GM10847 (cell line): ENCODE measurements around the gene DDOST.

Experiments
- POLR2A ChIP-seq: IDR thresholded peaks from 2 replicates; pipeline ENCODE4 v1.6.1; 2011; ENCODE audit not compliant: insufficient read length; ENCODE audit errors: extremely low read depth

Gene DDOST

DNA sequence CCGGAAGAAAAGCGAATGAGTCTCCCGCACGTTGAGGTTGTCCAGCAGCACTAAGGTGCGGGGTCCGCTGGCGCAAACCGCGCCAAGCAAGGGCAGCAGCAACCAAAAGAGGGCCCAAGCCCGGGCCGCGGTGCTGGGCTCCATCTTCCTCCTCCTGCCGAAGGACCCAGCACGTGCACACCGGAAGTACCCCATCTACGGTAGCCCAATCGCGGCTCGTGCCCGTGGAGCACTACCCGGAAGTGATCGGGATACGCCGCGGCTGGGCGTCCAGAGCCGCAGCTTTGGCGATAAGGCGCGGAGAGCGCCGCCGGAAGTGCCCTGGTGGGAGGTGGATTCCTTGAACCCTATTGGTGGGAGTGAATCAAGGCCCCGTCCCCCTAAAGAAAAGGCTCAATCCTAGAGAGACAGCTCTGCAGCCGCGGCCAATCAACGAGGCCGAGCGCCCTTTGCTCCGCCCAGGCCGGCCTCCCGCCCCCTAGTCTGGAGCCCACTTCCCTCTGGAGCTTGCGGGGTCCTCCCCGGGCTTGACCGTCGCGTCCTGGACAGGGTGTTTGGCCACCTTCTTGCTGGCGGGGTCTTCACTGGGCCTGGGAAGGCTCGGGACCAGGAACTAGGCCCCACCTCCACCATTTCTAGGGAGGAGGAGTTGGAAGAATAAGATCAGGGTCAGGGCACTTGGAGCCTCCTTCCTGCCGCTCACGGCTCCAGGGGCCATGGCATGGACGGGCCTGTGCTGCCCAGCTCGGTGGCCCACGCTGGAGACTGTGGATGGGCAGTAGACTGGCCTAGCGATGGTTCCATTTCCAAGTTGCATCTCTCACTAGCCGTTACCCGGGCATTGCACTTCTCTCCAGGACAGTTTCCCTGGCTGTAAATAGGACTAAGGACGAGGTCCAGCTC is at the start of gene DDOST:
TSS of gene DDOST (minus strand) at position 163 of the 903 bp plus-strand sequence. CDS start at position 144, 19 bp downstream.
- TF ChIP-seq POLR2A, result peak; percentile 64

DNA sequence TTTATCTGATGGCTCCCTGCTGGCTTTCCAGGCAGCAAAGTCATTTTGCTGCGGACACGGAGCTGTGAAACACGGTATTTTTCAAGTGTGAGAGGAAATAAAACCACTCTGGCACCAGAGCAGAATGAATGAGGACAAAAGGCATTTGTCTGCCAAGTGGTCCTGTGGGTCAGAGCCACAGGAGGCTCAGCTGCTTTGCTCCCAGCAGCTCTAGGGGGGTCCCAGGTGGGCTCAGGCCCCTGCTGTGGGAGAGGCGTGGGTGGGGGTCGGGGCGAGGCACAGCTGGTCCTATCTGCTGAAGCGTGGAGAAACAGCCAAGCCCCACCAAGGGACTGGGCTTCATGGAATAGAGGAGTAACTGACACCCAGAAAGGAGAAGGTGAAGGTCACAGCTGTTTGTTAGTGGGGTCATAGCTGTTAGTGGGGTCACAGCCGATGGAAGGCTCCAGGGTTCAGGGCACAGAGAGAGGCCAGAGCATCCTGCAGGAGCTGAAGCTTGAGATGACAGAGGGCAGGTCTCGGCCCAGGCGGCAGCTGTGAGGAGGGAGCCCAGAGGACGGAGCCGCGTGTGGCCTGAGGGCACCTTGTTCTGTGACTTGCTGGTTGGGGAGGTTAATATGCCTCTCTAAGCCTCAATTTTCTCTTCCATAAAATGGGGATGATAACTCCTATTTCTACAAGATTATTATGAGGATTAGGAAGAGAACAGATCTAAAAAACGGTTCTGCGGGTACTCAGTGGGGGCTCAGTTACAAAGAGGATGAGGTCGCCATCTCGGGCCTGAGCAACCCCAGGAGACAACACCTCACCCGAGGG is 49.5 kb upstream of the DDOST start:
- no peak for TF ChIP-seq POLR2A

DNA sequence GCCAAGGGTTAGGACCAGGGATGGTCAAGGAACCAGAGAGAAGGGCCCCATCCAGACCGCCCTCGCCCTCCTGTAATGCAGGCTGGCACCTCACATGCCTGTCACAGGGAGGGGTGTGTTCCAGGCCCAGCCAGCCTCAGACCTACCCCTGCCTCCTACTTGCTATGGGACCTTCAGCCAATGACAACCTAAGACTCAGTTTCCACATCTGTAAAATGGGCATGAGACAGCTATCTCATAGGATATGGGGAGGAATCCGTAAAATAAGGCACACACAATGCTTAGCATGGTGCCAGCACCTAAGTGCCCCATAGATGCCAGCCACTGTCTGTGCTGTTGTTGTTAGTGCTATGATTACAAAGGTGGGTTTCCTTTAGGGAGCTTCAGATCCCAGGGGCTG is 48.7 kb upstream of the DDOST start:
- no peak for TF ChIP-seq POLR2A

DNA sequence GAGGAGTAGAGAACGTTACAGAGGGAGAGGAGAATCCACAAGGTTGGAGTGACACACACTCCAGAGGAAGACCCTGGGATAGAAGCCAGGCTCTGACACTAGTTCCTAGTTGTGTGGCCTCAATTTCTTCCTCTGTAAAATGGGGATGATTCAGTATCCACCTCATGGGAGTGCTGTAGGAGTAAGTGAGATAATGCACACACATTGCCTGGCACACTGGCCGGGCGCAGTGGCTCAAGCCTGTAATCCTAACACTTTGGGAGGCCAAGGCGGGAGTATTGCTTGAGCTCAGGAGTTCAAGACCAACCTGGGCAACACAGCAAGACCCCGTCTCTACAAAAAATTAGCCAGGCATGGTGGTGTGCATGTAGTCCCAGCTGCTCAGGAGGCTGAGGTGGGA is 47.7 kb upstream of the DDOST start:
- no peak for TF ChIP-seq POLR2A

DNA sequence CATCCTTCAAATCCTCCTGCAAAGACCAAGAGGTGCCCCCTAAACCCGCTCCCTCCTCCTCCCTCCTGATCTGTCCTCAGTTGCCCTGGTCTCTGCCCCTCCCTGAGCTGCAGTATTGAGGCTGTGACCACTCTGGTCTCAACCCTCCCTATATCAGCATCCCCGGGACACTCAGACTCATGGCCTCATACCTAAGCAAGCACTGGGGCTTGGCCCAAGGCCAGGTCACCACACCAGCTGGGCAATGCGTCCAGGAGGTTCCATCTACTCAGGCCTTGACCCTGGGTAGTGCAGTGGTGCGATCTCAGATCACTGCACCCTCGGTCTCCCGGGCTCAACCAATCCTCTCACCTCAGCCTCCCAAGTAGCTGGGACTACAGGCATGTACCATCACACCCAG is 46.9 kb upstream of the DDOST start:
- TF ChIP-seq POLR2A, result no peak

DNA sequence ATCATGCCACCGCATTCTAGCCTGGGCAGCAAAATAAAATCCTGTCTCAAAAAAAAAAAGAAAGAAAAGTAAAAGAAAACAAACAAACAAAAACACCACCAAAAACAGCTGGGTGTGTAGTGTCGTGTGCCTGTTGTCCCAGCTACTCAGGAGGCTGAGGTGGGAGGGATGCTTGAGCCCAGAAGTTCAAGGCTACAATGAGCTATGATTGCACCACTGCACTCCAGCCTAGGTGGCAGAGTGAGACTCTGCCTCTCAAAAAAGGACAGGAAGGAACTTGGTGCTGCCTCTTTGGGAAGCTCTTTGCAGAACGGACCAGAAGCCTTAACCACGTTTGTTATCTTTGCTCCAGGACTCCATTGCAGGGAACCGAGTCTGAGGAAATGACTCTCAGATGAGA is 45.7 kb upstream of the DDOST start:
- TF ChIP-seq POLR2A, result no peak

DNA sequence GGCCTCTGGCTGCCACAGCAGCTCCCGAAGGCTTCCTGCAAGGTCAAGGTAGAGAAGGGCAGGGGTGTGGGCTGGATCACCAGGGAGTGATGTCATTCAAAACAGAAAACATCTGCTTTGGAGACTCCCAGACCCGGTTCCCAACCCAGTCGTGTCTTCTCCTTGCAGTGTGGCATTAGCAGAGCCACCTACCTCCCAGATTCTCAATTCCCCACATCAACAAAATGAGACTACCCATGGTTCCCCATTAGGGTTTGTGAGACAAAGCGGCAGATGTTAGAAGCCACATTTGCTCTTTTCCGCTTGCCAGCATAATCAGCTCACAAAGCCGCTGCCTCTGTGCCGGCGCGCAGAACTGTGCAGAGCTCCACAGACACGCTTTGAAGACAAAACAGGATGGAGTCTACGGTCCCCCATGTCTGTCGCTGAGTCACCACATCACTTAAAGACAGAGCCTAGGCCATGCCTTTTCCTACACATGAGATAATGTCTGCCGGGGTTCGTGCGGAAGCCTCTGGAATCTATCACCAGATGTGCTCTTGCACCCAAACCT is 44.1 kb upstream of the DDOST start:
- TF ChIP-seq POLR2A, result no peak

DNA sequence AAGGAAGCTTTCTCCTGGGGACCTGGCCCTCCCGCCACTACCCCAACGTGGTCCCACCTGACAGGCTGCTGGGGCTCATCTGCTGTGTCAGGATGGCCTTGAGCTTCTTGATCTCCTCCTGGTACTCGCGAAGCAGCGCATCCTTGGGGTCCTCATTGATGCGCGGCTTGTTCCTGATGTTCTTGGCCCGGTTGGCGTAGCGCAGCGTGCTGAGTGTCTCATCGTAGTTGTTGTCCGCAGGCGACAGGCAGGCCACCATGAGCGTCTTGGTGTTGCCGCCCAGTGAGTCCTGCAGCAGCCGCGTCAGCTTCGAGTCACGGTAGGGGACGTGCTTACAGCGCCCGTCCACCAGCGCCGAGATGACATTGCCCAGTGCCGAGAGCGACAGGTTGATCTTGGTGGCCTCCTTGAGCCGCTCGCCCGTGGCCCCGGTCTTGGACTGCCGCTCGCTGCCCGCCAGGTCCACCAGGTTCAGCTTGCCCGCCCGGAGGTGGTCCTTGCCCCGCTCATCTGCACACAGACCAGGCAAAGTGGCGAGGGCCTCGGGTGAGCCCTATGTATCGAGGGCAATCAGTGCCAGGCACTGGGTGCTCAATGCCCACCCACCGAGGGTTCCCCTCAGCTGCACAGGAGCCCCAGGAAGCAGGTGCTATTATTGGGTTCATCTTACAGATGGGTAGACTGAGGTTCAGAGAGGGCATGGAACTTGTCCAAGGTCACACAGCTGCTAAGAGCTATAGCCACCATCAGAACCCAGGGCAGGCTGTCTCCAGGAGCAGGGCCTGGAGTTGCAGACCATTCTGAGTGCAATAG is 43.4 kb upstream of the DDOST start:
- TF ChIP-seq POLR2A, result no peak

DNA sequence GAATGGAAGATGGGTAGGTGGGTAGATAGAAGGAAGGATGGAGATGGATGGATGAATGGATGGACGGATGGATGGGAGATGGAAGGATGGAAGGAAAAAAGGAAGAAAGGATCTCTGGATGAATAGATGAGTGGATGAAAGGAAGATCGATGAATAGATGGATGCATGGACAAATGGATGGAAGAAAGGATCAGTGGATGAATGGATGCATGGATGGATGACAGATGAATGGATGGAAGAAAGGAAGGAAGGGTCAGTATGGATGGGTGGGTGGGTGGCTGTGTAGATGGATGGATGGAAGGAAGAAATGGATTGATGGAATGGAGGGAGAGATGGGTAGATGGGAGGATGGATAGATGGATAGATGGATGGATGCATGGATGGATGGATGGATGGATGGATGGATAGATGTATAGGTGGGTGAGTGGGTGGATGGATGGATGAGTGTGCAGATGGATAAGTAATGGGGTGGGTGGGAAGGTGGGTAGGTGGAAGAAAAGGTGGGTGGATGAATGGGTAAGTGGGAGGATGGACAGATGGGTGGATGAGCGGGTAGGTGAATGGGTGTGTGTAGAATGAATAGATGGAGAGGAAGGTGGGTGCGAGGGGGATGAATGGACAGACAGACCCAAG is 42.1 kb upstream of the DDOST start:
- TF ChIP-seq POLR2A, result no peak

DNA sequence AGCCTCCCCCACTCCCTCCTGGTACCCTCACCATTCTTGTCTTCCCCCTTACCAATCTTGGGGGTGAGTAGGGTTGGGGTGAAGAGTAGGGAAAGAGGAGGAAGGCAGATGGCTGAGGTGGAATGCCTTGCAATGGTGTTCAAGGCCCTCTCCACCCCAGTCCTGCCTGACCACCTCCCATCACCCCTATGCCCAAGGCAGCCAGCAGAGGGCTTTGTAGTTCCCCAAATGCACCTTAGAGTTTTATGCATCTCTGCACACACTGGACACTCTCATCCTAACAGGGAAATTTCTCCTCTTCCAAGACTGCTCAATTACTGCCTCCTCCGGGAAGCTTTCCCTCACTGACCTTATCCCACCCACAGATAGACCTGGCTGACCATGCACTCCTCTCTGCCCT is 41.2 kb upstream of the DDOST start:
- no peak for TF ChIP-seq POLR2A

DNA sequence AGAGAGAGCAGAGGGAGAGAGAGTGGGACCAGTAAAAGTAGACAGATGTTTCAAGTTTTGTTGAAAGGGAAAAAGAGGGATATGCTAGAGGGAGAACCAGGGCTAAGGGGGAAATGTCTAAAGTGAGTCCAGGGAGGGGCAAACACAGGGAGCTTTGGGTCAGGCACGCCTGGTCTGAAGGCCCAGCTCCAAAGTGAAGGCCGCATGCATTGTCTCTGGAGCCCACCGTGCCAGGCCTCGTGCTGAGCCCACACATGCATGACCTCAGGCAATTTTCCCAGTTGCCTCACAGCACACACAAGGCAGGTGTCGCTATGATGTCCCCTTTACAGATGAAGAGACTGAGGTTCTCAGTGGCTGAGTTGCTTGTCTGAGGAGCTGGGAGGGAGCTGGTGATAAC is 40.7 kb upstream of the DDOST start:
- no peak for TF ChIP-seq POLR2A

DNA sequence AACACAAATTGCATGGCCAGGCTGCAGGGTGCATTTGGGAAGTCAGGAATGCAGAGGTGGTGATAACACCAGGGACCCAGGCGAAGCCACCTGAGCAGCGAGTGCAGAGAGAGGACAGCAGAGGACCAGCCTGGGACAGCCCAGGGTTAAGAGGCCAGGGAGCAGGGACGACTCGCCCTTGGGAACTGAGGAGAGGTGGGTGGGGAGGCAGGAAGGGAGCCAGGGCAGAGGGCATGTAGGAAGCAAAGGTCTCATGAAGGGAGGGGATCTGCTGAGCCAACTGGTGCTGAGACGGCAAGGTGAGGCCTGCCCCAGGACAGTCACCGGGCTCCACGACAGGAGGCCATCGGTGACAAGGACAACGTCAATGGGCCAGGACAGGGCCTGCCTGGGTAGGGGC is 40.3 kb upstream of the DDOST start:
- TF ChIP-seq POLR2A, result no peak

DNA sequence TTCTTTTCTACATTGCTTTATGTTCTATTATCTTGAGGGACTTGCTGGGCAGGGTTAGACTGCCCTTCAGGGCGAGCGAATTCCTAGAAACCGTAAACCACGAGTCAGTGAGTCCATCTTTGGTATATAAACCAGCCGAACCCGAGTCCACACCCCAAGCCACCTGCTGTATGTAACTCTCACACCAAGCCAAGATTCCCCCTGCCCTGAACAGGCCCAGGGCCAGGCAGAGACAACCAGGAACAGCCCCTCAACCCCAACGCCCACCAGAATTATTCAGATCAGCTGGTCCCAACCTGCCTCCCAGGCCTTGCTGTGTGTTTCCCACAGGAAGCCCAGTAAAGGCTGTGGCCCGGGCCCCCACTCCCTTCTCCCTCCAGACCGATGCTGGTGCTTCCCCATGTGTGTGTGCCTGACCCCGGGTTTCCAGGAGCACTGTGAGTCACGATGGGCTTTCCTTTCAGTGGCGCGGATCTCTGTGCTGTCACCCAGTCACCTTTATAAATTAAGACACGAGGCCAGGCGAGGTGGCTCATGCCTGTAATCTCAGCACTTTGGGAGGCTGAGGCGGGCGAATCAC is 39.6 kb upstream of the DDOST start:
- no peak for TF ChIP-seq POLR2A

DNA sequence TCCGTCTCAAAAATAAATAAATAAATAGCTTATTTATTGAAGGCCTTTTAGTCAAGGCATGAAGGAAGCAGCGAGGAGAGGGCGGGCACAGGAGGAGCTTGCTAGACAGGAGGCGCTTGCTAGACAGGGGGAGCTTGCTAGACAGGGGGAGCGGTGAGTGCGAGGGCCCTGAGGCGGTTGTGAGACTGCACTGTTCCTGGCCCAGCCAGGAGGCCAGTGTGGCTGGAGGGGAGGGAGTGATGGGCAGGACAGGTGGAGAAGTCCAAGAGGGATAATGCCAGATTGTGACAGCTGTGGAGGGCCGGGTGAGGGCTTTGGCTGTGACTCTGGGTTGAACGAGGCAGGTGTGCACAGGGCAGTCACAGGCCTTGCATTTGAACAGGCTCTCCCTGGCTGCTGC is 38.4 kb upstream of the DDOST start:
- TF ChIP-seq POLR2A, result no peak
